Panc1 (cell line): ENCODE data around the gene KRTAP11-1.

ENCODE experiments used
- POLR2AphosphoS5 ChIP-seq: IDR thresholded peaks from 2 replicates; pipeline ENCODE4 v1.6.1; 2012; ENCODE audit warnings: mild to moderate bottlenecking, low read depth, low read length, moderate library complexity
- REST ChIP-seq, 2 experiments: IDR thresholded peaks; 2 replicates each; pipeline ENCODE4 v1.6.1; 2011 to 2012; ENCODE audit warnings: low read depth in 2 of 2, control low read depth in 1 of 2, low read length in 1 of 2, mild to moderate bottlenecking in 1 of 2, moderate library complexity in 1 of 2; ENCODE audit not compliant: insufficient read depth in 1 of 2
- SIN3A ChIP-seq: IDR thresholded peaks from 2 replicates; pipeline ENCODE4 v1.6.1; 2012; ENCODE audit warnings: low read depth, mild to moderate bottlenecking, low read length, moderate library complexity, borderline replicate concordance; ENCODE audit not compliant: insufficient read depth
- TCF7L2 ChIP-seq: IDR thresholded peaks from 2 replicates; pipeline ENCODE4 v1.6.1; 2011; ENCODE audit warnings: mild to moderate bottlenecking, low read depth, low read length, inconsistent platforms
- TF ChIP-seq, protein P1 (sequence below): fragments of 450-650 bp; IDR thresholded peaks from 2 replicates; pipeline ENCODE4 v1.5.1; 2017; ENCODE audit warnings: mild to moderate bottlenecking

DNA sequence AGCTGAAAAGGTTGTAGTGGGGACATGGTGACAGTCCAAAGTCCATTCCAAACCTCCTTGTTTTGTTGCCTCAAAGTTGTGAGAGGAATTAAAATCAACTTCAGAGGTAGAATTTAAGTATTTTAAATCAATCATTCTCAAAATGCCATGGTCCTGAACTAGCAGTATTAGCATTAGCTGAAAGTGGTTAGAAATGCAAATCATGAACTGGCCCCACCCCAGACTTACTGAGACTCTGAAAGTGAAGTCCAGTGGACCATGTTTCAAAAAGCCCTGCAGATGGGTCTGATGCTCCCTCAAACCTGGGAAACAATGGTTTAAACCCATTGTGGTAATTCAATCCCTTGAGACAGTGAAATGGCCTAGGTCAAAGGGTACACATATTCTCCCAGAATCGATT, 36.2 kb upstream of the KRTAP11-1 start:
- TF ChIP-seq, protein P1, sequence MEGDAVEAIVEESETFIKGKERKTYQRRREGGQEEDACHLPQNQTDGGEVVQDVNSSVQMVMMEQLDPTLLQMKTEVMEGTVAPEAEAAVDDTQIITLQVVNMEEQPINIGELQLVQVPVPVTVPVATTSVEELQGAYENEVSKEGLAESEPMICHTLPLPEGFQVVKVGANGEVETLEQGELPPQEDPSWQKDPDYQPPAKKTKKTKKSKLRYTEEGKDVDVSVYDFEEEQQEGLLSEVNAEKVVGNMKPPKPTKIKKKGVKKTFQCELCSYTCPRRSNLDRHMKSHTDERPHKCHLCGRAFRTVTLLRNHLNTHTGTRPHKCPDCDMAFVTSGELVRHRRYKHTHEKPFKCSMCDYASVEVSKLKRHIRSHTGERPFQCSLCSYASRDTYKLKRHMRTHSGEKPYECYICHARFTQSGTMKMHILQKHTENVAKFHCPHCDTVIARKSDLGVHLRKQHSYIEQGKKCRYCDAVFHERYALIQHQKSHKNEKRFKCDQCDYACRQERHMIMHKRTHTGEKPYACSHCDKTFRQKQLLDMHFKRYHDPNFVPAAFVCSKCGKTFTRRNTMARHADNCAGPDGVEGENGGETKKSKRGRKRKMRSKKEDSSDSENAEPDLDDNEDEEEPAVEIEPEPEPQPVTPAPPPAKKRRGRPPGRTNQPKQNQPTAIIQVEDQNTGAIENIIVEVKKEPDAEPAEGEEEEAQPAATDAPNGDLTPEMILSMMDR = no peak
- TF ChIP-seq POLR2AphosphoS5 (no peak), SIN3A (no peak), REST (IDR thresholded peaks at IDR 0.05; ENCODE audit: insufficient read depth in 1 of 2, low read depth in 2 of 2, low read length in 1 of 2) (no peak), TCF7L2 (no peak)
